HG02840 (cell line): ENCODE measurements around the gene MYLK4.
A peak's percentile ranks its signal among the peaks of the same experiment; 100 is the strongest.

ENCODE experiments used
- ATAC-seq: cut with Tn5 transposase; IDR thresholded peaks from one replicate; pipeline ENCODE4 v1.9.1; 2021; ENCODE audit warnings: mild to moderate bottlenecking, moderate library complexity, moderate number of reproducible peaks; ENCODE audit not compliant: unreplicated experiment, low FRiP score

Gene MYLK4

GRCh38 chr6:2737885-2738284 lies 12.8 kb downstream of the MYLK4 start:
- no peak for ATAC-seq

GRCh38 chr6:2734488-2735166 lies 16.1 kb downstream of the MYLK4 start:
- ATAC-seq = no peak

GRCh38 chr6:2733736-2734480 lies 16.8 kb downstream of the MYLK4 start:
- no peak for ATAC-seq

GRCh38 chr6:2733324-2733723 lies 17.4 kb downstream of the MYLK4 start:
- peak; percentile 95 for ATAC-seq

- no peak for ATAC-seq
These were observed 18.1 kb downstream of the MYLK4 start for GRCh38 chr6:2732503-2733089.

- no peak for ATAC-seq
These were observed 19.3 kb downstream of the MYLK4 start for GRCh38 chr6:2731281-2731909.

GRCh38 chr6:2730353-2731107 lies 20.2 kb downstream of the MYLK4 start:
- no peak for ATAC-seq

GRCh38 chr6:2729921-2730320 lies 20.8 kb downstream of the MYLK4 start:
- ATAC-seq = no peak

GRCh38 chr6:2725999-2726567 lies 24.6 kb downstream of the MYLK4 start:
- no peak for ATAC-seq

GRCh38 chr6:2725364-2725988 lies 25.2 kb downstream of the MYLK4 start:
- no peak for ATAC-seq

GRCh38 chr6:2721219-2721618 lies 29.5 kb downstream of the MYLK4 start:
- ATAC-seq = no peak

GRCh38 chr6:2719093-2719455 lies 31.6 kb downstream of the MYLK4 start:
- no peak for ATAC-seq

GRCh38 chr6:2718334-2719092 lies 32.2 kb downstream of the MYLK4 start:
- ATAC-seq = no peak

GRCh38 chr6:2716936-2717700 lies 33.6 kb downstream of the MYLK4 start:
- no peak for ATAC-seq

- no peak for ATAC-seq
These were observed 35.0 kb downstream of the MYLK4 start for GRCh38 chr6:2715737-2716136.

GRCh38 chr6:2714111-2714895 lies 36.4 kb downstream of the MYLK4 start:
- ATAC-seq = no peak

GRCh38 chr6:2713473-2714110 lies 37.1 kb downstream of the MYLK4 start:
- ATAC-seq = no peak
